ENCODE results near the gene PHF14. TPM values are rescaled to one million over a fixed set of nuclear protein-coding genes. Genes with fewer than 3 reads are reported as not detected.
"Not testable (repeated sequence)": the region's sequence is repeated elsewhere in the genome, so short reads cannot be mapped to it uniquely, and the experiment has no call there.

The PHF14 gene
- total RNA-seq = 10 to 100 TPM; 10.8 to 21.3 (median 15.3) TPM
- 10 to 100 TPM; 13.9 to 23.5 TPM for polyA plus RNA-seq

- ATAC-seq (peak; percentile 96 to 99 (median 98)), DNase-seq (peak; percentile 95 to 99 (median 98)), FAIRE-seq (peak; percentile 78)
- WGBS, 2 donors = 5 to 8% methylated on average over 39 of the region's 39 CpGs
- H3K4me1 ChIP-seq = peaks cover 0 to 16% (median 3%) of the 10 kb centered on the region in 3 donors
- H3K9me3 ChIP-seq = no peaks in the 10 kb centered on the region
- peak within 1 kb of the TSS; percentile 66 to 90 (median 74) for H3K4me3 ChIP-seq
- H3K36me3 ChIP-seq = no peaks in the 10 kb centered on the region
- peaks cover 0 to 7% (median 0%) of the 10 kb centered on the region in 4 donors for H3K27me3 ChIP-seq
- no peak for TF ChIP-seq CTCF (IDR thresholded peaks at IDR 0.05)
- intact Hi-C loops (cut with DNase I) = no loop called here
- H3K27ac ChIP-seq = peak within 1 kb of the TSS; percentile 58 to 90 (median 85)
These were observed at the start of gene PHF14 for GRCh38 chr7:10973061-10973941. Gene PHF14, plus strand, starts transcription at chr7:10973872. Its CDS starts 452 bp downstream, at chr7:10974324.

GRCh38 chr7:10924370-10924769, 49.3 kb upstream of the PHF14 start:
- no peak for FAIRE-seq
- WGBS, 2 donors = 71 to 77% methylated on average over 2 of the region's 2 CpGs
- Histone ChIP-seq H3K27ac (no peak overlapping the region), H3K27me3 (no peaks in the 10 kb centered on the region), H3K4me1 (no peaks in the 10 kb centered on the region), H3K36me3 (no peaks in the 10 kb centered on the region), H3K9me3 (no peaks in the 10 kb centered on the region), H3K4me3 (no peak overlapping the region)
- ATAC-seq = no peak
- TF ChIP-seq CTCF (IDR thresholded peaks at IDR 0.05) = no peak
- DNase-seq = no peak
- intact Hi-C loops (cut with DNase I) = no loop called here

- DNase-seq; ATAC-seq; H3K4me3 ChIP-seq; intact Hi-C loops (cut with DNase I); H3K27me3 ChIP-seq; H3K27ac ChIP-seq; H3K9me3 ChIP-seq; FAIRE-seq; H3K4me1 ChIP-seq: not testable (repeated sequence)
- H3K36me3 ChIP-seq = peaks cover 0 to 14% (median 4%) of the 10 kb centered on the region in 3 donors
- 79 to 93% methylated on average over 3 of the region's 3 CpGs for WGBS, 2 donors
These were observed 45.5 kb upstream of the PHF14 start for GRCh38 chr7:10928203-10928602.

- no peak for ATAC-seq
- DNase-seq = no peak
- no peak overlapping the region for H3K27ac ChIP-seq
- no peak for FAIRE-seq
- H3K36me3 ChIP-seq = peaks cover 0 to 18% (median 4%) of the 10 kb centered on the region in 3 donors
- no peaks in the 10 kb centered on the region for H3K9me3 ChIP-seq
- no peaks in the 10 kb centered on the region for H3K4me1 ChIP-seq
- H3K4me3 ChIP-seq = no peak overlapping the region
- intact Hi-C loops (cut with DNase I) = no loop called here
- no peak for TF ChIP-seq CTCF (IDR thresholded peaks at IDR 0.05)
- H3K27me3 ChIP-seq = no peaks in the 10 kb centered on the region
- 94 to 95% methylated on average over 3 of the region's 3 CpGs for WGBS, 2 donors
These were observed 43.1 kb upstream of the PHF14 start for GRCh38 chr7:10930551-10930950.

GRCh38 chr7:10931161-10931560, 42.5 kb upstream of the PHF14 start:
- DNase-seq (no peak), ATAC-seq (no peak), FAIRE-seq (no peak)
- intact Hi-C loops (cut with DNase I) = no loop called here
- WGBS, 2 donors = 97 to 98% methylated on average over 5 of the region's 5 CpGs
- no peak overlapping the region for H3K4me3 ChIP-seq
- TF ChIP-seq CTCF (IDR thresholded peaks at IDR 0.05) = no peak
- H3K36me3 ChIP-seq = peaks cover 0 to 22% (median 4%) of the 10 kb centered on the region in 3 donors
- no peaks in the 10 kb centered on the region for H3K27me3 ChIP-seq
- H3K27ac ChIP-seq = no peak overlapping the region
- H3K4me1 ChIP-seq = no peaks in the 10 kb centered on the region
- H3K9me3 ChIP-seq = no peaks in the 10 kb centered on the region

Measured in pancreas (tissue), 10 donors.